Nasal cavity respiratory epithelium epithelial cell of viscerocranial mucosa (primary cell): ENCODE measurements around the gene FRMD1. TPM values are rescaled to one million over a fixed set of nuclear protein-coding genes. Genes with fewer than 3 reads are reported as not detected.

Source experiments
- total RNA-seq: library from RNA; depleted of rRNA; stranded (reverse); fragments of >200 nt; gene quantifications from 2 replicates; pipeline ENCODE4 v1.2.3, GENCODE V29; 2014

Gene FRMD1
- total RNA-seq = not detected in 2 replicates

GRCh38 chr6:168078943-168079405 lies at the start of gene FRMD1:
TSS of gene FRMD1 (minus strand) at chr6:168079212. CDS start at chr6:168079094, 118 bp downstream.

Other genes with a start within 250 kb of the FRMD1 start
- not detected in 2 replicates for gene KIF25, start 81.5 kb downstream of the FRMD1 start, total RNA-seq
- gene DACT2, start 240.6 kb upstream of the FRMD1 start, total RNA-seq = 0.34 and 1.1 TPM in 2 replicates